ENCODE results near the gene PRKAR1A. TPM values are rescaled to one million over a fixed set of nuclear protein-coding genes. Genes with fewer than 3 reads are reported as not detected.

The PRKAR1A gene
- total RNA-seq, 1 donor from 2014 or later: 226 TPM

GRCh38 chr17:68560966-68561720 lies 48.9 kb downstream of the PRKAR1A start:
- Histone ChIP-seq H3K36me3 (ENCODE audit: control insufficient read depth, insufficient read depth, low read length) (no peaks in the 10 kb centered on the region), H3K4me3 (ENCODE audit: low read depth, low read length) (no peak overlapping the region), H3K27me3 (ENCODE audit: control insufficient read depth, insufficient read depth, low read length) (no peaks in the 10 kb centered on the region)
- DNase-seq (ENCODE audit: low read depth) (no peak), FAIRE-seq (no peak)
- TF ChIP-seq, protein P1, sequence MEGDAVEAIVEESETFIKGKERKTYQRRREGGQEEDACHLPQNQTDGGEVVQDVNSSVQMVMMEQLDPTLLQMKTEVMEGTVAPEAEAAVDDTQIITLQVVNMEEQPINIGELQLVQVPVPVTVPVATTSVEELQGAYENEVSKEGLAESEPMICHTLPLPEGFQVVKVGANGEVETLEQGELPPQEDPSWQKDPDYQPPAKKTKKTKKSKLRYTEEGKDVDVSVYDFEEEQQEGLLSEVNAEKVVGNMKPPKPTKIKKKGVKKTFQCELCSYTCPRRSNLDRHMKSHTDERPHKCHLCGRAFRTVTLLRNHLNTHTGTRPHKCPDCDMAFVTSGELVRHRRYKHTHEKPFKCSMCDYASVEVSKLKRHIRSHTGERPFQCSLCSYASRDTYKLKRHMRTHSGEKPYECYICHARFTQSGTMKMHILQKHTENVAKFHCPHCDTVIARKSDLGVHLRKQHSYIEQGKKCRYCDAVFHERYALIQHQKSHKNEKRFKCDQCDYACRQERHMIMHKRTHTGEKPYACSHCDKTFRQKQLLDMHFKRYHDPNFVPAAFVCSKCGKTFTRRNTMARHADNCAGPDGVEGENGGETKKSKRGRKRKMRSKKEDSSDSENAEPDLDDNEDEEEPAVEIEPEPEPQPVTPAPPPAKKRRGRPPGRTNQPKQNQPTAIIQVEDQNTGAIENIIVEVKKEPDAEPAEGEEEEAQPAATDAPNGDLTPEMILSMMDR (IDR thresholded peaks at IDR 0.05; ENCODE audit: insufficient read depth, low read length, severe bottlenecking): no peak

- DNase-seq (ENCODE audit: low read depth): no peak
- Histone ChIP-seq H3K4me3 (ENCODE audit: low read depth, low read length) (no peak overlapping the region), H3K36me3 (ENCODE audit: control insufficient read depth, insufficient read depth, low read length) (no peaks in the 10 kb centered on the region), H3K27me3 (ENCODE audit: control insufficient read depth, insufficient read depth, low read length) (no peaks in the 10 kb centered on the region)
- no peak for FAIRE-seq
- TF ChIP-seq, protein P1 (IDR thresholded peaks at IDR 0.05; ENCODE audit: insufficient read depth, low read length, severe bottlenecking): no peak
Observed at GRCh38 chr17:68562736-68563135, 50.5 kb downstream of the PRKAR1A start.

DNA sequence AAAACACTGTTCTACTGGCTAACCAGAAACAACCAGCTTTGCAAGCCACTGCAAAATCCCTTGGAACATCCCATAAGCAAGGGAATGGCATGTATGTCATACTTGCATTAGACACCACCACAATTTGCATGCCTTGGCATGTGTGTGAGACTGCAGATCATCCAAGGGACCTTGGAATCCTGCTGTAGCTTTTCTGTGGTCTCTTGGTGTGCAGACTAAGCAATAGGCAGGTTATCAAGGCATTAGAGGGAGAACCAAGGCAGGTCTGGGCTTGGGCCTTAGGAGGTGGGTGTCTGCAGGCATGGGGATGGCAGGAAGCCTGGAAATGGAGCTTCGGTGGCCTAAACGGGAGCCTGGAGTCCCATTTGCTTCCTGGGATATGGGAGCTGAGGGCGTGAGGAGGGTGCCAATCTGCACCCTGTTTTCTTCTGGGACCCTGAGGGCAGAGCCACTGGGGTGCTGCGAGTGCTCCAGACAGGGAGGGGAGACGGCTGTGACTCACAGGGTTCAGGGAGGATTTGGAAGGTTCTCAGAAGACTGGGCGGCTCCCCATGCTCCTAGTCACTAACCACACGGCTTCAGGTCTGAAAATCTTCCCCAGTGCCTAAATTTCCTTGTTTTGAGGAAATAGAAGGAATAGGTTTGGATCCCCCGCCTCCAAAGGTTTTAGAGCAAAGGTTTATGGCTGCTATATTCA lies 52.3 kb downstream of the PRKAR1A start:
- DNase-seq (ENCODE audit: low read depth) (peak; percentile 99), FAIRE-seq (peak; percentile 94)
- H3K36me3 ChIP-seq (ENCODE audit: control insufficient read depth, insufficient read depth, low read length): no peaks in the 10 kb centered on the region
- no peaks in the 10 kb centered on the region for H3K27me3 ChIP-seq (ENCODE audit: control insufficient read depth, insufficient read depth, low read length)
- TF ChIP-seq, protein P1 (IDR thresholded peaks at IDR 0.05; ENCODE audit: insufficient read depth, low read length, severe bottlenecking): no peak
- peak overlapping the region; percentile 4 for H3K4me3 ChIP-seq (ENCODE audit: low read depth, low read length)

DNA sequence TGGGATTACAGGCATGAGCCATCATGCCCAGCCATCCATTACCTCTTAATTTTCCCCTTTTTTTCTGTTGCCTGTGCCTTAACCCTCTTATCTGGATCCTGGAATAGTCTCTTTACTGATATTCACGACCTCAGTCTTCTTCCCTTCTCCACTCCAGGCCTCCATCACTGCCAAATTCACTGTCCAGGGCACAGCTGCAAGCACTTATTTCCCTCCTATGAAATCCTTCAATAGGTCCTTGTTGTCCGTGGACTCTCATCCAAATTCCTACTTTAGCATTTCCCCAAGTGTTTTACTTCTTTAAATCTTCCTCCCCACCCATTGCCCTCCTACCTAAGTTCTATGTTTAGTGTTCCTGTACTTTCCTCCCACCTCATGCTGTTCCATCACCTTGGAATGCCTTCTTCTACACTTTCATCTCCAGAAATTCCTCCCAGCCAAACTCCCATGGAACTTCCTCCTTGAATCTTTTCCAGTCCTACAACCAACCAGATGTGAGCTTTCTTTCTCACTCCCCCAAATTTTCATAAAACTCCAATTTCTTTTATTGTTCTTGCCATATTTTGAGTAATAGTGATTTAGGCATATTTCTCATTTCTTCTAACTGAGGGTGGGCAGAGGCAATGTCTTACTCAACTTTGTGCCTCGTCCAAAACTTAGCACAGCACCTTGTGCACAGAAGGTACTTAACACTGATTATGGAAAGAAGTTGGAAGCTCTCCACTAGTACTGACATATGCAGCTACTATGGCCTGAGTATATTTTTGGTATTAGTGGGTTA lies 53.6 kb downstream of the PRKAR1A start:
- H3K36me3 ChIP-seq (ENCODE audit: control insufficient read depth, insufficient read depth, low read length): no peaks in the 10 kb centered on the region
- no peaks in the 10 kb centered on the region for H3K27me3 ChIP-seq (ENCODE audit: control insufficient read depth, insufficient read depth, low read length)
- DNase-seq (ENCODE audit: low read depth) (no peak), FAIRE-seq (no peak)
- TF ChIP-seq, protein P1 (IDR thresholded peaks at IDR 0.05; ENCODE audit: insufficient read depth, low read length, severe bottlenecking): no peak
- no peak overlapping the region for H3K4me3 ChIP-seq (ENCODE audit: low read depth, low read length)

DNA sequence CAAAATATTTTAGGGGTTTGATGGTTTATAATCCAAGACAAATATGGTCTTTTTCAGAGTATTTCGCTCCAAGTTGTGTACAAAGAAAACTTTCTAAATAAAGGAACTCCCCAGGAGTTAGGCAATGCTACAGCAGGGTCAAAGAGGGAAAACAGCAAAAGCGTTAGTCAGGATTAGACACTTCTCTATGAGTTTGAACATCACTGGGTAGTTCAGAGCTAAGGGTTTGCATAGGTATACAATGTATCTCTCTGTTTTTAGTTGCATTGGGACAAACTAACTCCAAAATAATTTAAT lies 54.2 kb downstream of the PRKAR1A start:
- Histone ChIP-seq H3K36me3 (ENCODE audit: control insufficient read depth, insufficient read depth, low read length) (no peaks in the 10 kb centered on the region), H3K27me3 (ENCODE audit: control insufficient read depth, insufficient read depth, low read length) (no peaks in the 10 kb centered on the region), H3K4me3 (ENCODE audit: low read depth, low read length) (no peak overlapping the region)
- peak; percentile 25 for DNase-seq (ENCODE audit: low read depth)
- TF ChIP-seq, protein P1 (IDR thresholded peaks at IDR 0.05; ENCODE audit: insufficient read depth, low read length, severe bottlenecking): no peak
- FAIRE-seq: no peak
